ENCODE data around the gene PRPF31.

GRCh38 chr19:54152878-54153524, 37.4 kb downstream of the PRPF31 start:
- TF ChIP-seq, protein P1, sequence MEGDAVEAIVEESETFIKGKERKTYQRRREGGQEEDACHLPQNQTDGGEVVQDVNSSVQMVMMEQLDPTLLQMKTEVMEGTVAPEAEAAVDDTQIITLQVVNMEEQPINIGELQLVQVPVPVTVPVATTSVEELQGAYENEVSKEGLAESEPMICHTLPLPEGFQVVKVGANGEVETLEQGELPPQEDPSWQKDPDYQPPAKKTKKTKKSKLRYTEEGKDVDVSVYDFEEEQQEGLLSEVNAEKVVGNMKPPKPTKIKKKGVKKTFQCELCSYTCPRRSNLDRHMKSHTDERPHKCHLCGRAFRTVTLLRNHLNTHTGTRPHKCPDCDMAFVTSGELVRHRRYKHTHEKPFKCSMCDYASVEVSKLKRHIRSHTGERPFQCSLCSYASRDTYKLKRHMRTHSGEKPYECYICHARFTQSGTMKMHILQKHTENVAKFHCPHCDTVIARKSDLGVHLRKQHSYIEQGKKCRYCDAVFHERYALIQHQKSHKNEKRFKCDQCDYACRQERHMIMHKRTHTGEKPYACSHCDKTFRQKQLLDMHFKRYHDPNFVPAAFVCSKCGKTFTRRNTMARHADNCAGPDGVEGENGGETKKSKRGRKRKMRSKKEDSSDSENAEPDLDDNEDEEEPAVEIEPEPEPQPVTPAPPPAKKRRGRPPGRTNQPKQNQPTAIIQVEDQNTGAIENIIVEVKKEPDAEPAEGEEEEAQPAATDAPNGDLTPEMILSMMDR (IDR thresholded peaks at IDR 0.05), result no peak
- TF ChIP-seq POLR2A (IDR thresholded peaks at IDR 0.05), result no peak

Data from uterus (tissue), 2 donors.